K562 (cell line): ENCODE results near the gene ATXN7. TPM values are rescaled to one million over a fixed set of nuclear protein-coding genes. Genes with fewer than 3 reads are reported as not detected.

Experiments
- ATAC-seq: fragments of 200-7000 bp; cut with Tn5 transposase; 3 replicates; pipeline ENCODE4 v1.9.1; 2020; ENCODE audit warnings: moderate library complexity
- BruUV-seq: library from RNA; stranded (reverse); fragments of 400-500 nt; replicated peaks from 2 replicates; lab custom pipeline; 2021; lab: Mats Ljungman, UMichigan
- CTCF ChIA-PET: fragments of 300-600 bp; formaldehyde crosslinking; extraction: SDS; loops from one replicate; lab custom pipeline; 2021; ENCODE audit warnings: low intra/inter-chr PET ratio; lab: Yijun Ruan, JAX
- POLR2A ChIA-PET: fragments of 300-600, 350-650 bp; sonication (Branson Sonifier 250); formaldehyde crosslinking; extraction: SDS; loops from one replicate; lab custom pipeline; 2021; ENCODE audit warnings: antibody characterized with exemption, inconsistent platforms; lab: Yijun Ruan, JAX
- DNase-seq, 4 experiments: peaks; one replicate each; pipeline versions ENCODE4 v3.0.0 to v3.0.0-alpha.2; 2011 to 2018; ENCODE audit warnings: low spot score in 3 of 4, mixed read lengths in 3 of 4; ENCODE audit errors: extremely low read depth in 1 of 4
- FAIRE-seq: peaks from 2 replicates; lab custom pipeline; 2011; peaks lifted over from hg19 to GRCh38; lab: Jason Lieb, UNC
- H2AFZ ChIP-seq: 2 replicates; pipeline ENCODE4 v1.6.0; 2011; ENCODE audit warnings: low read depth, low read length, control low read depth, inconsistent platforms
- H3K27ac ChIP-seq: fragments of 200-600 bp; 3 replicates; pipeline ENCODE4 v1.8.0; 2011; ENCODE audit warnings: low read depth, mild to moderate bottlenecking, control low read depth, inconsistent platforms, low read length, moderate library complexity, mixed read lengths; ENCODE audit errors: extremely low read depth
- H3K27me3 ChIP-seq, 2 experiments: fragments of 300-600 bp in 1 of 2; 2 replicates in 1 of 2; 3 replicates in 1 of 2; pipeline versions ENCODE4 v1.6.0 to v1.8.0; 2011; ENCODE audit warnings: inconsistent platforms in 2 of 2, low read length in 2 of 2, mild to moderate bottlenecking in 1 of 2, mixed read lengths in 1 of 2, moderate library complexity in 1 of 2; ENCODE audit not compliant: control insufficient read depth in 2 of 2, insufficient read depth in 2 of 2
- H3K36me3 ChIP-seq: fragments of 300-600 bp; 3 replicates; pipeline ENCODE4 v1.8.0; 2011; ENCODE audit warnings: mild to moderate bottlenecking, low read length, inconsistent platforms; ENCODE audit not compliant: control insufficient read depth, insufficient read depth
- H3K4me1 ChIP-seq, 2 experiments: fragments of 200-600 bp in 1 of 2; replicated peaks in 1 of 2; 2 replicates in 1 of 2; 3 replicates in 1 of 2; pipeline versions ENCODE4 v1.5.1 to v1.8.0; 2011; ENCODE audit warnings: inconsistent platforms in 2 of 2, low read length in 2 of 2, mild to moderate bottlenecking in 1 of 2, mixed read lengths in 1 of 2, moderate library complexity in 1 of 2; ENCODE audit not compliant: control insufficient read depth in 2 of 2, insufficient read depth in 2 of 2
- H3K4me2 ChIP-seq: 2 replicates; pipeline ENCODE4 v1.6.1; 2011; ENCODE audit warnings: low read length, control low read depth, inconsistent platforms, mixed read lengths; ENCODE audit not compliant: insufficient read depth
- H3K4me3 ChIP-seq: fragments of 200-600 bp; sonication (generic), shearing (Covaris generic); 2 replicates; pipeline ENCODE4 v1.5.1; 2016; ENCODE audit warnings: control low read depth, inconsistent platforms
- H3K79me2 ChIP-seq: fragments of 200-600 bp; 3 replicates; pipeline ENCODE4 v1.8.0; 2011; ENCODE audit warnings: low read length, inconsistent platforms; ENCODE audit not compliant: control insufficient read depth, insufficient read depth
- H3K9ac ChIP-seq, 2 experiments: 2 replicates each; pipeline versions ENCODE4 v1.6.0 to v1.6.1; 2011; ENCODE audit warnings: low read depth in 2 of 2, low read length in 2 of 2, control low read depth in 1 of 2, inconsistent platforms in 1 of 2, mild to moderate bottlenecking in 1 of 2, mixed read lengths in 1 of 2; ENCODE audit not compliant: insufficient read depth in 1 of 2
- H3K9me1 ChIP-seq: one replicate; pipeline ENCODE4 v1.6.0; 2011; ENCODE audit warnings: inconsistent platforms, mild to moderate bottlenecking, low read length, moderate library complexity; ENCODE audit not compliant: control insufficient read depth, insufficient read depth
- H3K9me3 ChIP-seq: replicated peaks from 2 replicates; pipeline ENCODE4 v1.5.1; 2011; ENCODE audit warnings: low read depth, low read length, inconsistent platforms; ENCODE audit not compliant: control insufficient read depth, insufficient read depth
- H4K20me1 ChIP-seq: replicated peaks from 2 replicates; pipeline ENCODE4 v1.6.1; 2011; ENCODE audit warnings: low read length, inconsistent platforms, mixed read lengths; ENCODE audit not compliant: control insufficient read depth, insufficient read depth
- CBX2 ChIP-seq: fragments of 200-600 bp; sonication (generic); IDR thresholded peaks from one replicate; pipeline ENCODE4 v1.6.1; 2012; ENCODE audit warnings: mild to moderate bottlenecking, low read length, inconsistent platforms; ENCODE audit not compliant: insufficient read depth, poor library complexity, severe bottlenecking
- MAZ ChIP-seq, 2 experiments: fragments of 450-650 bp in 1 of 2; sonication (generic) in 1 of 2; formaldehyde crosslinking; IDR thresholded peaks in 1 of 2; conservative IDR thresholded peaks in 1 of 2; 2 replicates each; pipeline versions ENCODE4 v1.4.0 to v1.5.0; 2020; ENCODE audit warnings: mild to moderate bottlenecking in 1 of 2, missing genetic modification reagents in 1 of 2
- SNRNP70 ChIP-seq: fragments of 200-400 bp; formaldehyde crosslinking; optimal IDR thresholded peaks from 2 replicates; pipeline ENCODE3; 2017; ENCODE audit warnings: low read depth, low read length
- TEAD1 ChIP-seq, 2 experiments: fragments of 450-650 bp in 1 of 2; sonication (generic) in 1 of 2; formaldehyde crosslinking; IDR thresholded peaks; 2 replicates each; pipeline versions ENCODE4 v1.4.0 to v1.8.0; 2020 to 2022; ENCODE audit warnings: mild to moderate bottlenecking in 2 of 2, missing genetic modification reagents in 1 of 2
- TEAD4 ChIP-seq, 2 experiments: sonication (generic) in 1 of 2; formaldehyde crosslinking in 1 of 2; IDR thresholded peaks; 2 replicates each; pipeline versions ENCODE4 v1.6.1 to v1.8.0; 2012 to 2022; ENCODE audit warnings: borderline replicate concordance in 1 of 2, inconsistent platforms in 1 of 2, low read length in 1 of 2, mild to moderate bottlenecking in 1 of 2, missing genetic modification reagents in 1 of 2
- ZBTB34 ChIP-seq: fragments of 250-450 bp; sonication (Bioruptor Pico); IDR thresholded peaks from 2 replicates; pipeline ENCODE4 v1.8.0; 2021; ENCODE audit warnings: mild to moderate bottlenecking, moderate library complexity
- WGBS: fragments of 100-300 bp; shearing (Covaris generic); methylation state at CpG from one replicate; pipeline ENCODE4 v1.1.6; 2016; ENCODE audit warnings: low coverage, mixed read lengths; ENCODE audit not compliant: insufficient coverage; ENCODE audit errors: missing lambda C conversion rate; 5-methylcytosine and 5-hydroxymethylcytosine counted together
- in situ Hi-C: fragments of 300-500 bp; cut with MboI; formaldehyde crosslinking; loops from 4 replicates; pipeline ENCODE4 v1.15.0; 2018; ENCODE audit warnings: inconsistent platforms, mixed read lengths
- intact Hi-C: fragments of 100-400 bp; cut with micrococcal nuclease; formaldehyde crosslinking; loops from 2 replicates; pipeline ENCODE4 v1.14.2; 2022
- polyA plus RNA-seq, 8 experiments: library from polyadenylated mRNA; depleted of rRNA in 4 of 8; stranded (reverse) in 5 of 8; unstranded in 3 of 8; fragments of >200 nt; fragmentation: Nextera tagmentation in 2 of 8; fragmentation: Illumina TruSeq in 1 of 8; extraction: Ambion mirVana in 2 of 8; extraction: Trizol in 1 of 8; gene quantifications; 2 replicates each; pipeline versions ENCODE4 v1.2.1 to v1.2.3, GENCODE V29; 2011 to 2014; ENCODE audit warnings: inconsistent platforms in 1 of 8, missing spikeins in 1 of 8
- total RNA-seq, 7 experiments: library from RNA; depleted of rRNA in 6 of 7; stranded (reverse); fragments of >200 nt in 6 of 7; fragmentation: Illumina TruSeq in 2 of 7; extraction: Trizol in 2 of 7; gene quantifications; 2 replicates each; pipeline versions ENCODE4 v1.2.1 to v1.2.3, GENCODE V29; 2011 to 2021; ENCODE audit warnings: low replicate concordance in 1 of 7
- TF ChIP-seq, protein P1 (sequence below): fragments of 450-650 bp; IDR thresholded peaks from 2 replicates; pipeline ENCODE4 v1.6.1; 2016; ENCODE audit warnings: low read depth, mild to moderate bottlenecking, moderate library complexity
- TF ChIP-seq, protein P2 (sequence below), 2 experiments: fragments of 450-650 bp; formaldehyde crosslinking in 1 of 2; IDR thresholded peaks; 2 replicates each; pipeline versions ENCODE4 v1.4.0 to v1.6.1; 2014 to 2020; ENCODE audit warnings: mild to moderate bottlenecking in 2 of 2, borderline replicate concordance in 1 of 2, low read depth in 1 of 2
- TF ChIP-seq, protein P3 (sequence below): fragments of 250-450 bp; sonication (Bioruptor Pico); IDR thresholded peaks from 2 replicates; pipeline ENCODE4 v1.5.1; 2021; ENCODE audit warnings: mild to moderate bottlenecking

The ATXN7 gene
- total and polyA plus RNA-seq, 9 of the 15 experiments (the other 6 are each of a cell fraction or from before 2014, with no cell fraction given): 0.41 to 9.2 (median 6.7) TPM

DNA sequence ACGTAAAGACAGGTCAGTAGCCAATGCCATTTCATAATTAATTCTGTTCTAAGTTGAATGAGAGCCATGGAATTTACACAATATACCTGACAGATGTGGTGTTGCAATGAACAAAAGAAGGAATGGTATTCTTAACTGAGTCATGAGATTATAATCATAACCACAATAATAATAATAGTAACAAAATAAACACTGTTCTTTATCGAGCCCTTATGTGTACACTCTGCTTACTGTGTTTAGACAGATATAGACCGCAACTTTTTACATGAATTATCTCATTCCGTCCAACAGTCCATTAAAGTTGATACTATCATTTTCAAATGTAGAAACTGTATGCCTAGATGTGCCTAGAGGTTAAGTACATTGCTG is 76.7 kb downstream of the ATXN7 start:
- Histone ChIP-seq H2AFZ (no peak overlapping the region), H3K4me2 (no peak overlapping the region), H3K9me3 (no peaks in the 10 kb centered on the region), H3K27ac (no peak overlapping the region), H3K9ac (no peak overlapping the region), H3K9me1 (no peaks in the 10 kb centered on the region), H3K27me3 (no peaks in the 10 kb centered on the region), H4K20me1 (0 out of 2 replicates have a peak, but pooled peaks cover 11% of the 10 kb centered on the region), H3K36me3 (peaks cover 19% of the 10 kb centered on the region; the same call in 1 of the 3 replicates), H3K4me3 (no peak overlapping the region), H3K79me2 (peaks cover 52% of the 10 kb centered on the region), H3K4me1 (peaks cover 0 to 21% of the 10 kb centered on the region in 2 experiments; a peak in 3 of 5 replicates)
- ATAC-seq: no peak
- in situ Hi-C loops (no loop called here), intact Hi-C loops (no loop called here)
- POLR2A ChIA-PET: no interaction called here
- no peak for DNase-seq
- CTCF ChIA-PET: no interaction called here
- 36% methylated on average over 4 of the region's 4 CpGs for WGBS
- BruUV-seq: no TSS peak
- FAIRE-seq: no peak
- TF ChIP-seq CBX2 (no peak), SNRNP70 (no peak), MAZ (CRISPR knock-in tag; conservative IDR thresholded peaks at IDR 0.05 in 1 of 2, IDR thresholded peaks at IDR 0.05 in 1 of 2) (no peak), TEAD1 (CRISPR knock-in tag; IDR thresholded peaks at IDR 0.05) (no peak), TEAD4 (IDR thresholded peaks at IDR 0.05; ENCODE audit: low read length) (peak; percentile 74), TEAD4 (CRISPR knock-in tag; IDR thresholded peaks at IDR 0.05; ENCODE audit: borderline replicate concordance) (no peak), ZBTB34 (CRISPR knock-in tag) (no peak)
- TF ChIP-seq, protein P1, sequence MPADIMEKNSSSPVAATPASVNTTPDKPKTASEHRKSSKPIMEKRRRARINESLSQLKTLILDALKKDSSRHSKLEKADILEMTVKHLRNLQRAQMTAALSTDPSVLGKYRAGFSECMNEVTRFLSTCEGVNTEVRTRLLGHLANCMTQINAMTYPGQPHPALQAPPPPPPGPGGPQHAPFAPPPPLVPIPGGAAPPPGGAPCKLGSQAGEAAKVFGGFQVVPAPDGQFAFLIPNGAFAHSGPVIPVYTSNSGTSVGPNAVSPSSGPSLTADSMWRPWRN: peak; percentile 40; the same call in 1 of the 2 replicates
- TF ChIP-seq, protein P2, sequence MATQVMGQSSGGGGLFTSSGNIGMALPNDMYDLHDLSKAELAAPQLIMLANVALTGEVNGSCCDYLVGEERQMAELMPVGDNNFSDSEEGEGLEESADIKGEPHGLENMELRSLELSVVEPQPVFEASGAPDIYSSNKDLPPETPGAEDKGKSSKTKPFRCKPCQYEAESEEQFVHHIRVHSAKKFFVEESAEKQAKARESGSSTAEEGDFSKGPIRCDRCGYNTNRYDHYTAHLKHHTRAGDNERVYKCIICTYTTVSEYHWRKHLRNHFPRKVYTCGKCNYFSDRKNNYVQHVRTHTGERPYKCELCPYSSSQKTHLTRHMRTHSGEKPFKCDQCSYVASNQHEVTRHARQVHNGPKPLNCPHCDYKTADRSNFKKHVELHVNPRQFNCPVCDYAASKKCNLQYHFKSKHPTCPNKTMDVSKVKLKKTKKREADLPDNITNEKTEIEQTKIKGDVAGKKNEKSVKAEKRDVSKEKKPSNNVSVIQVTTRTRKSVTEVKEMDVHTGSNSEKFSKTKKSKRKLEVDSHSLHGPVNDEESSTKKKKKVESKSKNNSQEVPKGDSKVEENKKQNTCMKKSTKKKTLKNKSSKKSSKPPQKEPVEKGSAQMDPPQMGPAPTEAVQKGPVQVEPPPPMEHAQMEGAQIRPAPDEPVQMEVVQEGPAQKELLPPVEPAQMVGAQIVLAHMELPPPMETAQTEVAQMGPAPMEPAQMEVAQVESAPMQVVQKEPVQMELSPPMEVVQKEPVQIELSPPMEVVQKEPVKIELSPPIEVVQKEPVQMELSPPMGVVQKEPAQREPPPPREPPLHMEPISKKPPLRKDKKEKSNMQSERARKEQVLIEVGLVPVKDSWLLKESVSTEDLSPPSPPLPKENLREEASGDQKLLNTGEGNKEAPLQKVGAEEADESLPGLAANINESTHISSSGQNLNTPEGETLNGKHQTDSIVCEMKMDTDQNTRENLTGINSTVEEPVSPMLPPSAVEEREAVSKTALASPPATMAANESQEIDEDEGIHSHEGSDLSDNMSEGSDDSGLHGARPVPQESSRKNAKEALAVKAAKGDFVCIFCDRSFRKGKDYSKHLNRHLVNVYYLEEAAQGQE (IDR thresholded peaks at IDR 0.05; ENCODE audit: borderline replicate concordance): no peak
- TF ChIP-seq, protein P2 (CRISPR knock-in tag; IDR thresholded peaks at IDR 0.05; ENCODE audit: low read depth): no peak
- TF ChIP-seq, protein P3, sequence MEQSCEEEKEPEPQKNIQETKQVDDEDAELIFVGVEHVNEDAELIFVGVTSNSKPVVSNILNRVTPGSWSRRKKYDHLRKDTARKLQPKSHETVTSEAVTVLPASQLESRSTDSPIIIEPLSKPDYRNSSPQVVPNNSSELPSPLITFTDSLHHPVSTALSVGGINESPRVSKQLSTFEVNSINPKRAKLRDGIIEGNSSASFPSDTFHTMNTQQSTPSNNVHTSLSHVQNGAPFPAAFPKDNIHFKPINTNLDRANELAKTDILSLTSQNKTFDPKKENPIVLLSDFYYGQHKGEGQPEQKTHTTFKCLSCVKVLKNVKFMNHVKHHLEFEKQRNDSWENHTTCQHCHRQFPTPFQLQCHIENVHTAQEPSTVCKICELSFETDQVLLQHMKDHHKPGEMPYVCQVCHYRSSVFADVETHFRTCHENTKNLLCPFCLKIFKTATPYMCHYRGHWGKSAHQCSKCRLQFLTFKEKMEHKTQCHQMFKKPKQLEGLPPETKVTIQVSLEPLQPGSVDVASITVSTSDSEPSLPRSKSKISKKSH (CRISPR knock-in tag): no peak
